Uterus (tissue), 4 donors: ENCODE results near the gene LTBP1. TPM values are rescaled to one million over a fixed set of nuclear protein-coding genes. Genes with fewer than 3 reads are reported as not detected.

Source experiments
- DNase-seq, 2 donors: peaks; one replicate each; pipeline ENCODE4 v3.0.0-alpha.2; 2019 to 2020
- H3K27ac ChIP-seq, 2 donors: fragments of 200-600 bp; sonication (generic); 1 replicate in 1 of 2; 2 replicates in 1 of 2; pipeline ENCODE4 v1.5.1; 2016 to 2018
- H3K27me3 ChIP-seq, 2 donors: fragments of 200-600 bp; sonication (generic); one replicate each; pipeline ENCODE4 v1.5.1; 2018 to 2019; ENCODE audit warnings: control low read depth in 1 of 2
- H3K36me3 ChIP-seq, 2 donors: fragments of 200-600 bp; sonication (generic); one replicate each; pipeline ENCODE4 v1.5.1; 2019; ENCODE audit warnings: control low read depth in 1 of 2
- H3K4me1 ChIP-seq, 2 donors: fragments of 200-600 bp; sonication (generic); one replicate each; pipeline ENCODE4 v1.5.1; 2018 to 2019; ENCODE audit warnings: control low read depth in 1 of 2
- H3K4me3 ChIP-seq, 2 donors: fragments of 200-600 bp; sonication (generic); 1 replicate in 1 of 2; 2 replicates in 1 of 2; pipeline ENCODE4 v1.5.1; 2018 to 2019; ENCODE audit warnings: mild to moderate bottlenecking in 1 of 2
- H3K9me3 ChIP-seq, 2 donors: fragments of 200-600 bp; sonication (generic); one replicate each; pipeline ENCODE4 v1.5.1; 2019; ENCODE audit warnings: control low read depth in 1 of 2
- POLR2A ChIP-seq, 2 donors: fragments of 450-650 bp; IDR thresholded peaks; one replicate each; pipeline ENCODE4 v1.6.1; 2016; ENCODE audit warnings: antibody characterized with exemption in 2 of 2, mild to moderate bottlenecking in 1 of 2, moderate library complexity in 1 of 2
- intact Hi-C: fragments of 100-400 bp; cut with DNase I; formaldehyde crosslinking; loops from one replicate; pipeline ENCODE4 v1.15.1; 2023; ENCODE audit warnings: low total_unique reads
- total RNA-seq, 4 donors: library from RNA; depleted of rRNA in 3 of 4; stranded (reverse); fragments of >200 nt in 3 of 4; gene quantifications; one replicate each; pipeline versions ENCODE4 v1.1.0 to v1.2.4, GENCODE V29; 2014 to 2023
- TF ChIP-seq, protein P1 (sequence below), 4 experiments: fragments of 200-600 bp in 2 of 4; fragments of 450-650 bp in 2 of 4; sonication (generic) in 2 of 4; IDR thresholded peaks; one replicate each; pipeline ENCODE4 v1.5.1; 2016 to 2019; ENCODE audit warnings: antibody characterized with exemption in 4 of 4, mild to moderate bottlenecking in 2 of 4, moderate library complexity in 1 of 4
- donor health status: DM: yes; HTN: yes; CAD: no.

Gene LTBP1
- total RNA-seq, 4 donors from 2014 or later = 72.5 to 322 (median 92.2) TPM

DNA sequence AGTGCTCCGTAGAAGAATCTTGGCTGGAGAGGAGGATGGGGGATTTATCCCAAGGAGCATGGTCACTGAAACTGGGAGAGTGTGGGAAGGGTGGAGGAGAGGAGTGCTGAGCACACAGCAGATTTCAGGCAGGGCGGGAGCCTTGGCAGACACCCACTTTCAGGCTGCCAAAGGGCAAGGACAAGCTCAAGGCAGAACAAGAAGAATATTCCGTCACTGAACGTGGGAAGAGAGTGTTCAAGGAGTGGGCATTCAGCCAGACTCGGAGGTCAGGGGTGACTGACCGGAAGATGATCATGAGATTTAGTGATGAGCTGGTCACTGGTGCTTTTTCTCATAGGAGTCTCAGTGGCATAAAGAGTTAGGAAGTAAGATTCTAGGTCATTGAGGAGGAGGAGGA lies 393.5 kb downstream of the LTBP1 start:
- H3K9me3 ChIP-seq = no peaks in the 10 kb centered on the region
- TF ChIP-seq, protein P1, sequence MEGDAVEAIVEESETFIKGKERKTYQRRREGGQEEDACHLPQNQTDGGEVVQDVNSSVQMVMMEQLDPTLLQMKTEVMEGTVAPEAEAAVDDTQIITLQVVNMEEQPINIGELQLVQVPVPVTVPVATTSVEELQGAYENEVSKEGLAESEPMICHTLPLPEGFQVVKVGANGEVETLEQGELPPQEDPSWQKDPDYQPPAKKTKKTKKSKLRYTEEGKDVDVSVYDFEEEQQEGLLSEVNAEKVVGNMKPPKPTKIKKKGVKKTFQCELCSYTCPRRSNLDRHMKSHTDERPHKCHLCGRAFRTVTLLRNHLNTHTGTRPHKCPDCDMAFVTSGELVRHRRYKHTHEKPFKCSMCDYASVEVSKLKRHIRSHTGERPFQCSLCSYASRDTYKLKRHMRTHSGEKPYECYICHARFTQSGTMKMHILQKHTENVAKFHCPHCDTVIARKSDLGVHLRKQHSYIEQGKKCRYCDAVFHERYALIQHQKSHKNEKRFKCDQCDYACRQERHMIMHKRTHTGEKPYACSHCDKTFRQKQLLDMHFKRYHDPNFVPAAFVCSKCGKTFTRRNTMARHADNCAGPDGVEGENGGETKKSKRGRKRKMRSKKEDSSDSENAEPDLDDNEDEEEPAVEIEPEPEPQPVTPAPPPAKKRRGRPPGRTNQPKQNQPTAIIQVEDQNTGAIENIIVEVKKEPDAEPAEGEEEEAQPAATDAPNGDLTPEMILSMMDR (IDR thresholded peaks at IDR 0.05) = no peak
- no peak for TF ChIP-seq POLR2A (IDR thresholded peaks at IDR 0.05)
- intact Hi-C loops = no loop called here
- H3K4me1 ChIP-seq = no peaks in the 10 kb centered on the region
- H3K27ac ChIP-seq = peak overlapping the region in 1 of 2 donors; percentile 31
- H3K36me3 ChIP-seq = no peaks in the 10 kb centered on the region
- H3K4me3 ChIP-seq = no peak overlapping the region
- no peaks in the 10 kb centered on the region for H3K27me3 ChIP-seq
- DNase-seq = peak; percentile 73 to 82

DNA sequence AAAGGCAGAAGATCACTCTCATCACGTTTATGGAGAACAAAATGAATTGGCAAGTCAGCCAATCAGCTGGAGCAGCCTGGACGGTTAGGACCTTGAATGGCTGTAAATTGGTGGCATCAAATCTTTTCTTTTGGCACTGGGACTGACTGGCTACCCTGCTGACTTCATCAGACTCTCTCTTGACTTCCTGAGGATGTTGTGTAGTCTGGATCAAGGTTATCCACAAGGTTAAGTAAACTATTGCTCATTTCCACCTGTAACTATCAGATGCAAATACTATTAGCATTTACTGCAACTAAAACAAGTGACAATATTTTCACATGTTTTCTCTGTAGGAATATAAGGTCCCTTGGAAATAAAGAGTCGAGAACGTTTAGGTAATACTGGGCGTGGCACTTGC lies 395.4 kb downstream of the LTBP1 start:
- DNase-seq = no peak
- Histone ChIP-seq H3K4me3 (no peak overlapping the region), H3K4me1 (no peaks in the 10 kb centered on the region), H3K9me3 (no peaks in the 10 kb centered on the region), H3K36me3 (no peaks in the 10 kb centered on the region), H3K27me3 (no peaks in the 10 kb centered on the region), H3K27ac (no peak overlapping the region)
- TF ChIP-seq POLR2A (IDR thresholded peaks at IDR 0.05) = no peak
- TF ChIP-seq, protein P1 (IDR thresholded peaks at IDR 0.05) = no peak
- intact Hi-C loops = no loop called here

DNA sequence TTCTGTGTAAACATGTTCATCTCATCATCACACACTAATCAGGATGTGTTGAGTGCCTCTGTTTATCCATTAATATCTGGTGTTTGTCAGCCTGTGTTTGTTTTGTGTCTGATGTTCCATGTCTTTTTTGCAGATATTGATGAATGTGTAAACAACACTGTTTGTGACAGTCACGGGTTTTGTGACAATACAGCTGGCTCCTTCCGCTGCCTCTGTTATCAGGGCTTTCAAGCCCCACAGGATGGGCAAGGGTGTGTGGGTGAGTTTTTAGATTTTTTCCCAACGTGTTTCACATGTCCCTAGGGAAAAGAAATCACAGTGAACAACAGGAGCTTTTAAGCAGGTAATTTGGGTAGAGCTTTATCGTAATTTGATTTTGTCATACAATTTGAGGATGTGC lies 396.0 kb downstream of the LTBP1 start:
- Histone ChIP-seq H3K27me3 (no peaks in the 10 kb centered on the region), H3K9me3 (no peaks in the 10 kb centered on the region), H3K36me3 (no peaks in the 10 kb centered on the region), H3K27ac (no peak overlapping the region), H3K4me3 (no peak overlapping the region), H3K4me1 (no peaks in the 10 kb centered on the region)
- no peak for DNase-seq
- intact Hi-C loops = no loop called here
- TF ChIP-seq, protein P1 (IDR thresholded peaks at IDR 0.05) = no peak
- TF ChIP-seq POLR2A (IDR thresholded peaks at IDR 0.05) = no peak

DNA sequence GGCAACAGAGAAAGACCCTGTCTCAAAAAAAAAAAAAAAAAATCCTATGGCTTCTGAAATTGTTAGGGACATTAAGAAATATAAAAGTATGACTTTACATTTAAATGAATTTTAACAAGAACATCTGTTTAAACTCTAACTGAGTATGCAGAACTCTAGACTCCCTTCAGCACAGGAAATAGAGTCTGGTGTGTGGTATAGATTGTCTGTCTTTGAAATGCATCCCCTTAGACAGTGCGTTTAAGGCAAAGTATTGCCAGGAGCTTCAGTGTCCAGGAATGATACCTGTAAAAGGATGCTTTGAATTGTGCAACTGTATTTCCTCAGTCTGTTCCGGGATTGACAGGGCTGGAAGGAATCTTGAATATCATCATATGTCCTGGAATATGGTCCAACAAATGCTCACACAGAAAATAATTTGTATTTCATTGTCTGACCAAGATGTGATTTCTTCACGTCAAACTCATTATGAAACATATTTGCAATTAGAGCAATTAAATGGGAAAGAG lies 396.7 kb downstream of the LTBP1 start:
- no peak for DNase-seq
- Histone ChIP-seq H3K9me3 (no peaks in the 10 kb centered on the region), H3K4me3 (no peak overlapping the region), H3K4me1 (no peaks in the 10 kb centered on the region), H3K27me3 (no peaks in the 10 kb centered on the region), H3K36me3 (no peaks in the 10 kb centered on the region), H3K27ac (no peak overlapping the region)
- no peak for TF ChIP-seq POLR2A (IDR thresholded peaks at IDR 0.05)
- TF ChIP-seq, protein P1 (IDR thresholded peaks at IDR 0.05) = no peak
- intact Hi-C loops = no loop called here

DNA sequence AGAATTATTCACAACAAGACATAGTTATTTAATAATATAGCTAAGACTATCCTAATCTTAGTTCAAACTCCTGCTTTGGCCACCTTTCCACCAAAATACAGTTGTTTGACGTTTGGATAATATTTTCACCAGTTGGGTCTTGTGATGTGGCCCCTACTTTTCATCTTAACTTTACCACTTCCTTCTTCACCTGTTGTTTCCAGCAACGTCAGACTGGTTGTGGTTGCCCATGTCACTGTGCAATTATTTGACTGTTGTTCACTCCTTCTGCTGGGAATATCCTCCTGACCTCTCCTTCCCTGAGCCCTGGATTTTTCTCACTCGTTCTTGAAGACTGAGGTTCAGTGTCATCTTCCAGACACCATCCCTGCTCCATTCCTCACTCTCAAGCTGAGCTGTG lies 397.5 kb downstream of the LTBP1 start:
- intact Hi-C loops = no loop called here
- no peaks in the 10 kb centered on the region for H3K9me3 ChIP-seq
- TF ChIP-seq POLR2A (IDR thresholded peaks at IDR 0.05) = no peak
- TF ChIP-seq, protein P1 (IDR thresholded peaks at IDR 0.05) = no peak
- no peak overlapping the region for H3K4me3 ChIP-seq
- DNase-seq = no peak
- H3K36me3 ChIP-seq = no peaks in the 10 kb centered on the region
- no peaks in the 10 kb centered on the region for H3K27me3 ChIP-seq
- H3K27ac ChIP-seq = no peak overlapping the region
- no peaks in the 10 kb centered on the region for H3K4me1 ChIP-seq
